SHP77 (cell line): Measurements from ENCODE around the gene RAB37.

Experiments used
- DNase-seq, 2 experiments: peaks; one replicate each; lab custom pipeline; 2025; lab: John Stamatoyannopoulos, UW

The RAB37 gene

DNA sequence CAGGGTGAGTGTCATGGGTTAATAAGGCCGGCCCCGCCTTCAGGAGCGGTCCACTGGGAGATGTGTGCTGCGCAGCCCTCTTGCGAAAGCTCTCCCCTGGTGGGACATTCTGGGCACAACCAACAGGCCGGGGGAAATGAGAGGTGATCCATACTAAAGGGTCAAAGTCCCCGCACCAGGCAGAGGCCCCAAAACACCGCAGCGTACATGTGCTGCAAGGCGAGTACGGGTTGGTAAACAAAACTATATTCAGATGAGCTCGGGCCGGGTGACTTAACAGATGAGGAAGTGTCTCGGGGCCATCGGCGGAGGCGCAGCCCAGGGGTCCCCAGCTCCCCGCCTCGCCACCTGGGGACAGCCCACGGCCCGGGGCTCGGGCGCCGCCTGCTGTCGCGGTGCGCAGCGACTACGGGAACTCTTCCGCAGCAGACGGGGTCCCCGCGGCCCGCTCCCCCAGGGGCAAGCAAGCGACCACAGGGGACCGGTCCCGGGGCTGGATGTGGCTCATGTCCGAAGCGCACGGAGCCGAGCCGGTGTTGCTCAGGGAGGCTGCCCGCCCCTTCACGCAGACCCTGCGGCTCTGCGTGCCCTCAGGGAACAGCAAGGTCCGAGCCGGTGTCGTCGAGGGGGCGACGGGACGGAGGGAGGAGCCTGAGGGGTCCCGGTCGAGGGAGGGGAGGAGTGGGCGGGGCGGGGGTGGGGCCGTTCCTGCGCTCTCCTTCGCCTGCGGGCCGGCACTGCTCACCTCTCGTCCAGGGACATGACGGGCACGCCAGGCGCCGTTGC lies at the start of gene RAB37:
Gene RAB37 (plus strand): TSS at position 744 of the 786 bp plus-strand sequence. CDS start 17 bp downstream, at position 761.
- no peak for DNase-seq

- DNase-seq: no peak
Observed at GRCh38 chr17:74687886-74688285, 49.2 kb upstream of the RAB37 start.

DNA sequence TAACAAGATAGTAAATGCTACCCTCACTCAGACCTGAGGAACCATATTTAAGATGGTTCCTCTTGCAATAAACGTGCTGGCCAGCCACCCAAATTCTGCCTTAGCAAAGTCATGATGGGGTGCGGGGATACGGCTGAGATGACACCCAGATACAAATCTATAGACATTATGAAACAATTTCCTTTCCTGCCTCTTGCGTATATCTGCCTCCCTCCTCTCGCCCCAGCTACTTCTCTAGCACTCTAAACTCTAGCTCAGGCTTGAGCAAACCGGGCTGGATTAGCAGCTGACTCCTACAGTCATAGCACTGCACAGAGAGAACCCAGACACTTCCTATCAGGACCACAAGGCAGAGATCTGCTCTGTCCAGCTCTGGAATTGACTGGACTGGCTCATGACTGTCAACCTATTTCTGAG lies 46.6 kb upstream of the RAB37 start:
- no peak for DNase-seq

DNA sequence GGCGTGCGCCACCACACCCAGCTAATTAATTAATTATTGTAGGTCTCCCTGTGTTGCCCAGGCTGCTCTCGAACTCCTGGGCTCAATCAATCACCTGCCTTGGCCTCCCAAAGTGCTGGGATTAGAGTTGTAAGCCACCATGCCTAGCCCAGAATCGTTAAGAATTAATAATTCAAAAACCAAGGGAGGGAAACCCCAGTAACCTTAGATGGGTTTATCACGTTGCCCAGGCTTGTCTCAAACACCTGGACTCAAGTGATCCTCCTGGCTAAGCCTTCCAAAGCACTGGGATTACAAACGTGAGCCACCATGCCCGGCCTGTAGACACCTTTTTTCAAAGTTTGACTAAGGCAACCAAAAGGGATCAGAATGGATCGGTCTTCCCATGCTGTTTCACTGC lies 45.9 kb upstream of the RAB37 start:
- DNase-seq: no peak

DNA sequence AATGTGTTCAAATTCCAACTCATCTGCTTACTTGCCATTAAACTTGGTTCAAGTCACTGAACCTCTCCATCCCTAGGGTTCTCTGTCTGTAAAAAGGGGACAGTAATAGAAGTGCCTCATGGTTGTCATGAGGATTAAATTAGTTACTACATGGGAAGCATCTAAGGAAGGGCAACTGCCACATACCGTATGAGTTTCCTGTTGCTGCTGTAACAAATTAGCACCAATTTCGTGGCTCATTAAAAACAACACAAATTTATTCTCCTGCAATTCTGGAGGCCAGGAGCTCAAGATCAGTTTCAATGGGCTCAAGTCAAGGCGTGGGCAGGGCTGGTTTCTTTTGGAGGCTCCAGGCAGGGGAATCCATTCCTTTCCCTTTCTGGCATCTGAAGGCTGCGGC lies 43.0 kb upstream of the RAB37 start:
- no peak for DNase-seq

GRCh38 chr17:74695629-74696028 lies 41.4 kb upstream of the RAB37 start:
- no peak for DNase-seq

- no peak for DNase-seq
Observed at GRCh38 chr17:74697515-74697914, 39.5 kb upstream of the RAB37 start.

DNA sequence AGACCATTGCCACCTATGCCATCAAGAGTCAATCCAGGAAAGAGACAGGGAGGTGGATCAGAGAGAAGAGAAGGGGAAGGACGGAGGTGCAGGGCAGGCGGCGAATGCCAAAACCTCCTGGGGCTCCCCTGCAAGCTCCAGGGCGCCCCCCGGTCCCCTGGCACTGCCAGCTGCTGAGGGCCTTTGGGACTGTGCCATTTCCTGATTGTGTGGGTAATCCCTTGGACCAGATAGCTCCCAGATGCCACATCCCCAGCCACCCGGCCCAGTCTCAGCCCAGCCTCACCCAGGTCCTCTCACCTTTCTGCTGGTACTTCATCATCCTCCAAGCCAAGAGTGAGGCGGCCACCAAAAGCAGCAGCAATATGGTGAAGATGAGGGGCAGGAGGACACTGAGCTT lies 39.0 kb upstream of the RAB37 start:
- DNase-seq: no peak

DNA sequence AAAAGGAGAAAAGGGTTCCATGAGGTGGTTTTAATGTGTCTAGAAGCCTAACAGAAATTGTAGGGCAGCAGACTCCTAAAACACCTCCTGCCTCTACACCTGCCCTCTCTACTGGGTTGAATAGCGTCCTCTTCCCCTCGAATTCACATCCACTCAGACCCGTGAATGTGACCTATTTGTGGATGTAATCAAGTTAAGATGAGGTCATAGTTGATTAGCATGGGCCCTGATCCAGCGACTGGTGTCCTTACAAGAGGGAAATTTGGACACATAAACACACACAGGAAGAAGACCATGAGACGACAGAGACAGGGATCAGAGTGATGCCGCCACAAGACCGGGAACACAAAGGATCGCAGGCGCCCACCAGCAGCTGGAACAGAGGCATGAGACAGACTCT lies 37.8 kb upstream of the RAB37 start:
- peak in 1 of 2 experiments; percentile 13 for DNase-seq

- no peak for DNase-seq
Observed at GRCh38 chr17:74702116-74702871, 34.8 kb upstream of the RAB37 start.

DNA sequence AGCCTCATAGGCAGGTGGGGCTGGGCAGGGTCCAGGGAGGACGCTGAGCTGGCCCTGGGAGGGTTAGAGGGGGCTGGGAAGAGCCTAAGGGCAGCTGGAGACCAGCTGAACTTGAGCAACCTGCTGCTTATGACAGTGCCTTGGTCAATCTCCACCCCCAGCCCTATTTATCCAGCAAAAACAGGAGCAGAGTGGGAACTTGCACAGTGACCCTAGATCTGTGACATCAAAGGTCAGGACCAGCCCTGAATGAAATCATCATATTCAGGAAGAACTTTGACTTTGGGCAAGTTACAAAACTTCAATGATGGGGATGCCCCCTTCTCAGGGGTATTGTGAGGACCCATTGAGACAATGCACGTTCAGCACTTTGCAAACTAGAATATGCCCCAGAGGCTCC lies 33.7 kb upstream of the RAB37 start:
- DNase-seq: no peak

DNA sequence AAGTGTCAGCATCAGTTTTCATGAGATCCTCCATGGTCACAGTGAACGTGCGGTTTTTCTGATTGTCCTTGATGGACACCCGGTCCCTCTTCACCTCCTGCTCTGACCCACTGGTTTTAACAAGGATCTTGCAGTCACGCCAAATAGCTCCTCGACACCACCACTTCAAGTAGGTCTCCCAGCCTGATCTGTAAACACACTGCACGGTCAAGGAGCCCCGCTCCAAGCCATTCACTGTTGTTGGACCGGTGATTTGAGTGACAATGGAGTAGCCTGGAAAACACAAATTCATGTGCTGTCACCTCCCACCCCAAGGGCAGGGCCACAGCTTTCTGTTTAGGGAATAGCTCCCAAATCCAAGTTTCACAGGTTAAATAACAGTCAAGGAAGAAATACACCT lies 32.5 kb upstream of the RAB37 start:
- no peak for DNase-seq

DNA sequence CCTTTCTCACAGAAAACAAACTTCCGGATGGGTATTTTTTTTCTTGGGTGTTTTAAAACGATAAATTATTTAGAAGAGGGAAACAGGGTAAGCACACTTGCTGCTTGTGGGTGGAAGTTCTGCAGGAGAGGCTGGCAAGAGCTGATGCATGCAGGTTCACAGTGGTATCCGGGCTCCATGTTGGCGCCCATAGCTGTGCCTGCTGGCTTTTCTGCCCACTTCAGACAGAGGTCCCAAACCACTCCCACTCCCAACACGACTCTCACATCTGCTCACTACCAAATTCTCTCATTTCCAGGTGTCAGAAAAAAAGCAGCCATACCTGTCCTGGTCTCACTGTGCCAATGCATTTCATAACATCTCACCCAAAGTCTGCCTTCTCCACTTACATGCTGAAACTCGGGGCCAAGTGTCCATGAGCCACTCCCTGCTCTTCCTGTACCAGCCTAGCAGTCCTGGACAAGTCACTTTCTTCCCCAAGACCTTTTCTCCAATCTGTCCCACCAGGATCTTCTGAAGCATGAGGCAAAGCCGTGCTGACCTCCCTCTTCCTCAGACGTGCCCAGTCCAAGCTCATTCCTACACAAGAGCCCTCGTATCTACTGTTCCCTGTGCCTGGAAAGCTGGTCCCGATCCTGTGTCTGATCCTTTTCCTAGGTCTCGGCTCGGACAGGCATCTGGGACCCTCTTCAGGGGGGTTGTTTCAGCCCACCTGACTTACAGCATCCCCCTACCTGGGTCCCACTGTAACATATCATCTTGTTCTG lies 25.8 kb upstream of the RAB37 start:
- no peak for DNase-seq

- no peak for DNase-seq
Observed at GRCh38 chr17:74712301-74712700, 24.8 kb upstream of the RAB37 start.

- no peak for DNase-seq
Observed at GRCh38 chr17:74712756-74713155, 24.3 kb upstream of the RAB37 start, which contains the start of gene CD300LF. CD300LF (minus strand) TSS chr17:74712923; CDS start chr17:74712866, 57 bp downstream.

- no peak for DNase-seq
Observed at GRCh38 chr17:74713171-74713755, 23.8 kb upstream of the RAB37 start.

GRCh38 chr17:74715144-74715543 lies 21.9 kb upstream of the RAB37 start:
- no peak for DNase-seq

GRCh38 chr17:74720506-74720905 lies 16.6 kb upstream of the RAB37 start:
- no peak for DNase-seq

GRCh38 chr17:74722782-74723181 lies 14.3 kb upstream of the RAB37 start:
- no peak for DNase-seq

DNA sequence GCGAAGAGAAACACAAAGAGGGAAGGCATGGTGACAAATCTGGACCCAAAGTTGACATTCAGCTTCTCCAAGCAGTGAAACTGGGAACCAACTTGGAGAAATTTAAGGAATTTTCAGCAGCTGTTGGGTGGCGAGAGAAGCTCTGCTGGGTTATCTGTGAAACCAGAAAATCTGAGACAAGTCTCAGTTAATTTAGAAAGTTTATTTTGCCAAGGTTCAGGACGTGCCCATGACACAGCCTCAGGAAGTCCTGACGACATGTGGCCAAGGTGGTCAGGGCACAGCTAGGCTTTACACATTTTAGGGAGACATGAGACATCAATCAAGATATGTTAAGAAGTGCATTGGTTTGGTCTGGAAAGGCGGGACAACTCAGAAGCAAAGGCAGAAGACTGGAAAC lies 13.2 kb upstream of the RAB37 start:
- no peak for DNase-seq

GRCh38 chr17:74725111-74725510 lies 11.9 kb upstream of the RAB37 start:
- no peak for DNase-seq

DNA sequence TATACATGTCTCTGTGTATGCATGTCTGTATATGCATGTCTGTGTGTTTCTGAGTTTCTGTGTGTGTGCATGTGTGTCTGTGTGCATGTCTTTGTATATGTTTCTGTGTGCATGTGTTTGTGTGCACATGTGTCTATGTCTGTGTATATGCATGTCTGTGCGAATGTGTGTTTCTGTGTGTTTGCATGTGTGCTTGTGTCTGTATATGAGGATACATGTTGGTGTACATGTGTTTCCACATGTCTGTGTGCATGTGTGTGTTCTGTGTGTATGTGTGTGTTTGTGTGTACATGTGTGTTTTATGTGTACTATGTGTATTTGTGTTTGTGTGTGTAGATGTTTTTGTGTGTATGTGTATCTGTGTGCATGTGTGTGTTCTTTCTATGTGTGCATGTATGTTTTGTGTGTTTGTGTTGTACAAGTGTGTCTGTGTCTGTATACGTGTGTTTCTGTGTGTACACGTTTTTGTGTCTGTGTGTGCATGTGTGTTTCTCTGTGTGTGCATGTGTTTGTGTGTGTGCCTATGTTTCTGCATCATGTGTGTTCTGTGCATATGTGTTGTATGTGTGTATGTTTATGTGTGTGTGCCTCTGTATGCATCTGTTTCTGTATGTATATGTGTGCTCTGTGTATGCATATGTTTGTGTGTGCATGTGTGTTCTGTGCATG lies 8.9 kb upstream of the RAB37 start:
- DNase-seq: no peak
